ENCODE measurements around the gene IKBKG.
A peak's percentile ranks its signal among the peaks of the same experiment; 100 is the strongest.
"Not testable (repeated sequence)": the region's sequence is repeated elsewhere in the genome, so short reads cannot be mapped to it uniquely, and the experiment has no call there.

The IKBKG gene

GRCh38 chrX:154539077-154539476 is 8.3 kb upstream of the IKBKG start:
- peaks cover 28 to 45% of the 10 kb centered on the region in 2 donors for H3K4me1 Mint-ChIP-seq
- DNase-seq (no peak), ATAC-seq (replicated peaks) (no peak)
- no peaks in the 10 kb centered on the region for H3K9me3 Mint-ChIP-seq
- no peak overlapping the region for H3K27ac Mint-ChIP-seq
- H3K27me3 Mint-ChIP-seq: no peaks in the 10 kb centered on the region
- no peak overlapping the region for H3K4me3 Mint-ChIP-seq
- H3K36me3 Mint-ChIP-seq: peaks cover 18 to 30% of the 10 kb centered on the region in 2 donors

GRCh38 chrX:154540365-154540764 is 7.1 kb upstream of the IKBKG start:
- H3K27me3 Mint-ChIP-seq; H3K4me3 Mint-ChIP-seq; ATAC-seq (replicated peaks); H3K9me3 Mint-ChIP-seq; DNase-seq: not testable (repeated sequence)
- Mint-ChIP-seq H3K36me3 (peaks cover 21 to 31% of the 10 kb centered on the region in 2 donors), H3K4me1 (peaks cover 27 to 49% of the 10 kb centered on the region in 2 donors), H3K27ac (peak overlapping the region; percentile 69)

GRCh38 chrX:154540897-154541535 is 6.4 kb upstream of the IKBKG start:
- H3K27me3 Mint-ChIP-seq: no peaks in the 10 kb centered on the region
- H3K9me3 Mint-ChIP-seq: no peaks in the 10 kb centered on the region
- DNase-seq (no peak), ATAC-seq (replicated peaks) (no peak)
- H3K4me3 Mint-ChIP-seq: peak overlapping the region; percentile 11 to 23
- H3K27ac Mint-ChIP-seq: peak overlapping the region; percentile 99
- peaks cover 27 to 55% of the 10 kb centered on the region in 2 donors for H3K4me1 Mint-ChIP-seq
- peaks cover 25 to 36% of the 10 kb centered on the region in 2 donors for H3K36me3 Mint-ChIP-seq

DNA sequence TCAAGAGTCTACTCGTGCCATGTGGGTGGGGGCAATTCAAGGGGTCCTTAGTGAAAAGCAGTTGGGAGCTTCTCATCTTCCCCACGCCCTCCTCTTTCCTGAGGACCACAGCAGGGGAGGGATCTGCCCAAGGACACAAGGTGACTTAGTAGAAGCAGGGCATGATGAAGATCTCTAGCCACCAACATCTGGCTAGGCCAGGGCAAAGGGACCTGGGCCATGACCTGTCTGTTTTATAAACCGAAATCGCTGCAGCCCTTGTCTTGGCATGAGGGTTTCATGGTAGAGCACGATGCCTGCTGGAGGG is 5.9 kb upstream of the IKBKG start:
- DNase-seq (no peak), ATAC-seq (replicated peaks) (no peak)
- Mint-ChIP-seq H3K36me3 (peaks cover 27 to 38% of the 10 kb centered on the region in 2 donors), H3K4me3 (peak overlapping the region; percentile 84 to 85), H3K4me1 (peaks cover 28 to 57% of the 10 kb centered on the region in 2 donors), H3K27me3 (no peaks in the 10 kb centered on the region), H3K27ac (peak overlapping the region; percentile 99), H3K9me3 (no peaks in the 10 kb centered on the region)

DNA sequence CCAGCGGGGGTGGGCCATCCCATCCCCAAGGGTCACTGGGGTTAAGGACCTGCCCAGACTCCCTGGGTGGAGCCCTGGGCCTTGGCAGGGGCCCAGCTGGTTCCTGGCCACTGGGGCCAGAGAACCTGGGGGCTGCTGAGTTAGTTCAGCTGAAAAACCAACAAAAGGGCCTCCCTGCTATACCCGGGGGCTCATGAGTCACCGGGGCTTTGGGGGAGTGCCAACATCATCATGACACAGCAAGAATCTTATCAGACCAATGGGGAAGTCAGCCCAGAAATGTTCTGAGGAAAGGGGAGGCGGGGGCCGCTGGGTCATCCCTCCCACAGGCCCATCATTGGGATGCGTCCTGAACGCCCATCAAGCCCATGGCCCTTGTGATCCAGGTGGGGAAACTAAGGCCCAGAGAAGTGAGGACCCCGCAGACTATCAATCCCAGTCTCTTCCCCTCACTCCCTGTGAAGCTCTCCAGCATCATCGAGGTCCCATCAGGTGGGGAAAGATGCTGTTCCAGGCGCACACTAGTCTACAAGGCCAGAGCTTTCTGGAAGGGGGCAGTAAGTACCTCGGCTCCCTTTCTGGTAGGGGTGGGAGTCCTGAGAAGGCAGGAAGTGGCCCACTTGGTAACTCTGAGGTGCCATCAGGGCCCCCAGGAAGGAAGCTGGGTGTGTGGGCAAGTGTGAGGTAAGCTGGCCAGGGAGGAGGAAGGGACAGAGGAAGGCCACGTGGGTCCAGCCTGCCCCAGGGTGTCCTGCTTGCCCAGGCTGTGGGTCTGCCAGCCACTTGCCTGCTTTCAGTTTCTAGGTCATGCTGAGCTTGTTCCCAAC is 5.3 kb upstream of the IKBKG start:
- DNase-seq (no peak), ATAC-seq (replicated peaks) (peak; percentile 28 to 30)

GRCh38 chrX:154542723-154543424 is 4.5 kb upstream of the IKBKG start:
- Mint-ChIP-seq H3K36me3 (peaks cover 27 to 38% of the 10 kb centered on the region in 2 donors), H3K27me3 (no peaks in the 10 kb centered on the region), H3K9me3 (no peaks in the 10 kb centered on the region), H3K4me1 (peaks cover 28 to 57% of the 10 kb centered on the region in 2 donors), H3K27ac (peak overlapping the region; percentile 99), H3K4me3 (peak overlapping the region; percentile 84 to 85)
- peak; percentile 37 for DNase-seq
- ATAC-seq (replicated peaks): peak; percentile 26 to 35

More for the DNA sequence above, 5.3 kb upstream of the IKBKG start:
- peaks cover 28 to 57% of the 10 kb centered on the region in 2 donors for H3K4me1 Mint-ChIP-seq
- no peaks in the 10 kb centered on the region for H3K27me3 Mint-ChIP-seq
- peak overlapping the region; percentile 84 to 85 for H3K4me3 Mint-ChIP-seq
- no peaks in the 10 kb centered on the region for H3K9me3 Mint-ChIP-seq
- H3K36me3 Mint-ChIP-seq: peaks cover 27 to 38% of the 10 kb centered on the region in 2 donors
- peak overlapping the region; percentile 99 for H3K27ac Mint-ChIP-seq

DNA sequence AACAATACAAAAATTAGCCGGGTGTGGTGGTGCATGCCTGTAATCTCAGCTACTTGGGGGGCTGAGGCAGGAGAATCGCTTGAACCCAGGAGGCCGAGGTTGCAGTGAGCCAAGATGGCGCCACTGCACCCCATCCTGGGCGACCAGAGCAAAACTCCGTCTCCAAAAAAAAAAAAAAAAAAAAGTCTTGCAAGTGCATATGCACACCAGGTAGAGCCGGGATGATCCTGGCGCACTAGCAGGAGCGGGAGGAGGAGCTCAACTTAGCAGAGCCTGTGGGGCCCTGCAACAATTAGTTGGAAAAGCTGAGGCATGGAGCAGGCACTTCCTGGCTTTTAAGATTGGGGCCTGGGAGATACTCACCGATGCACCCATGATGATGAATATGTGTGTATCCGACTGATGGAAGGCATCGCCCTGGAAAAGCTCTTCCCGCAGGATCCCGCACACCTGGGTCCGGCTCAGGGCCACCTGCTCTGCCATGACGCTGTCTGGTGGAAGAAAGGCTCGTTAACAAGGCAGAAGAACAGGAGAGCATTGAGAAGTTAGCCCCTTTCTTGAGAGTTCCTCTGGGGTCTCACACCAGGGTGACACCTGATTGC is 1.6 kb upstream of the IKBKG start:
- Mint-ChIP-seq H3K27ac (peak overlapping the region; percentile 70), H3K4me3 (peak overlapping the region; percentile 77 to 87), H3K36me3 (peaks cover 28 to 34% of the 10 kb centered on the region in 2 donors), H3K9me3 (no peaks in the 10 kb centered on the region), H3K27me3 (no peaks in the 10 kb centered on the region), H3K4me1 (peaks cover 30 to 62% of the 10 kb centered on the region in 2 donors)
- DNase-seq: no peak
- no peak for ATAC-seq (replicated peaks)

DNA sequence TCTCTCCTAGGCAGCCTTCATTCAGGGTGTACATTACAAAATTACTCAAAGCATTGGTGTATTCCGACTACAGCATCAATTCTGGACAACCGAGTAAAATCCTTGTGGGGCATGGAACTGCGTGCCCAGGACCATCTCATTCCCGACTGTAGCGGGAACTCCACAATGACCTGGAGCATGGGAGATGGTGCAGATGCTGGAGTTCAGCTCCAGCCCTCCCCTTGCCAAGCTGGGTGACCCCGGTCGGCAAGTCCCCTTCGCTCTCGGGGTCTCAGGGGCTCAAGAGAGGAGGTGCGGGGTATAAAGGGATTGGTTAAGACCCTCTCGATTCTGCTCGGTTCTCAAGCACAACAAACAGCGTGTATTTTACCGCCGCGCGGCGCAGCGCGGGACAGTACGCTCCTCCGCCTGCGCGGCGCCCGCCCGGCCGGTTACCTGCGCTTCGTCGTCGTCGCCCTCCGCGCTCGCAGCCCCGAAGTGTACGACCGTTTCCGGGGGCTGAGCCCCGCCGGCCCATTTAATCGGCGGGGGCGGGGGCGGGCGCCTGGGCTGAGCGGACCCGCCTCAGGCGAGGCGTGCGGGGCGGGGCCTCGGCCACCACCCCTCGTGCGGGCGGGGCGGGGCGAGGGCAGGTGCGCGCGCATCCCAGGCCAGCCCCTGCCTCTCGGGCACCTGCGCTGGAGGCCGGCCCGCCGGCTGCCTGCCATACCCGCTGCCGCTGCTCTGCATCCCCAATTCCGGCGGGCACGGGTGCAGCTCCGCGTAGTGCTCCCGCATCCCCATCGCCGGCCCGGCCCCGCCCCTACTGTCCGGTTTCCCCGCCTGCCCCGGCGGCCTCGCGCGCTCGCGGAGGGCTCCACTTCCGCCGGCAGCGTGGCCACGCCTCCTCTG is 821 bp upstream of the IKBKG start, which contains the start of gene G6PD:
Gene G6PD (minus strand): TSS at position 493 of the 891 bp plus-strand sequence. CDS start 691 bp downstream, outside the sequence.
- ATAC-seq (replicated peaks) (peak; percentile 54 to 55), DNase-seq (peak; percentile 74)
- Mint-ChIP-seq H3K4me1 (peaks cover 30 to 61% of the 10 kb centered on the region in 2 donors), H3K9me3 (no peaks in the 10 kb centered on the region), H3K27me3 (no peaks in the 10 kb centered on the region), H3K4me3 (peak within 1 kb of the TSS; percentile 87 to 88), H3K36me3 (peaks cover 27 to 29% of the 10 kb centered on the region in 2 donors), H3K27ac (peak within 1 kb of the TSS; percentile 91)

DNA sequence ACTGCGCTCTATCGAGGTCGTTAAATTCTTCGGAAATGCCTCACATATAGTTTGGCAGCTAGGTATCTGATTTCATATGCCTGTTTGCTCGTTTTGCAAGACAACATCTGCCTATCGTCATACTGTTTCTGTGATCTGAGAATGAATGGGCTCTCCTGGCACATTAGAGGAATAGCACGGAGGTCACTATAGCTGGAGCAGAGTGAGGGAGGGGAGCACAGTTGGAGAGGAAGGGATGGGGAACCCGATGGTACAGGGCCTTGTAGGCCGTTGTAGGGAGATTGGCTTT is 552 bp downstream of the IKBKG start:
- Mint-ChIP-seq H3K4me3 (peak overlapping the region; percentile 87 to 88), H3K4me1 (peaks cover 29 to 55% of the 10 kb centered on the region in 2 donors), H3K9me3 (no peaks in the 10 kb centered on the region), H3K27me3 (no peaks in the 10 kb centered on the region), H3K36me3 (peaks cover 25 to 32% of the 10 kb centered on the region in 2 donors), H3K27ac (peak overlapping the region; percentile 91)
- ATAC-seq (replicated peaks): no peak
- DNase-seq: no peak

DNA sequence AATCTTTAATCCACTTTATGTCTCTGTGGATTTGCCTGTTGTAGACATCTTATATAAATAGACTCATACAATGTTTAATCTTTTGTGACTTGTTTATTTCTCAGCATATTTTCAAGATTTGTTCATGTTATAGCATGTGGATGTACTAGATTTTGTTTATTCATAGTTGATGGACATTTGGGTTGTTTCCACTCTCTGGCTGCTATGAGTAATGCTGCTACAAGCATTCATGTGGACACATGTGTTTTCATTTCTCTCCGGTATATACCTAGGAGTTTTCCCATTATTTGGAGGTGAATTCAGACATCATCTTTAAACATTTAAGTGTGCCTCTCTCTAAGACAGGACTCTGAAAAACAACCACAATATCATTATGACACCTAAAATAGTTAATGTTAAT is 2.3 kb downstream of the IKBKG start:
- no peaks in the 10 kb centered on the region for H3K27me3 Mint-ChIP-seq
- H3K9me3 Mint-ChIP-seq: no peaks in the 10 kb centered on the region
- H3K27ac Mint-ChIP-seq: peak overlapping the region; percentile 84
- H3K36me3 Mint-ChIP-seq: peaks cover 29 to 37% of the 10 kb centered on the region in 2 donors
- peaks cover 28 to 50% of the 10 kb centered on the region in 2 donors for H3K4me1 Mint-ChIP-seq
- H3K4me3 Mint-ChIP-seq: peak overlapping the region; percentile 12 to 60
- DNase-seq (no peak), ATAC-seq (replicated peaks) (no peak)

GRCh38 chrX:154552112-154552806 is 4.8 kb downstream of the IKBKG start:
- Mint-ChIP-seq H3K4me3 (peak overlapping the region in 1 of 2 donors; percentile 6), H3K36me3 (peaks cover 18 to 33% of the 10 kb centered on the region in 2 donors), H3K4me1 (peaks cover 26 to 36% of the 10 kb centered on the region in 2 donors), H3K27ac (peak overlapping the region; percentile 47)
- DNase-seq; H3K27me3 Mint-ChIP-seq; H3K9me3 Mint-ChIP-seq; ATAC-seq (replicated peaks): not testable (repeated sequence)

- not testable (repeated sequence) for H3K27ac Mint-ChIP-seq, H3K4me3 Mint-ChIP-seq, H3K9me3 Mint-ChIP-seq, H3K27me3 Mint-ChIP-seq, H3K4me1 Mint-ChIP-seq, DNase-seq
- peaks cover 8 to 13% of the 10 kb centered on the region in 2 donors for H3K36me3 Mint-ChIP-seq
- ATAC-seq (replicated peaks): peak; percentile 36 to 41
Observed at GRCh38 chrX:154558060-154558690, 10.8 kb downstream of the IKBKG start.
